Endodermal cell (in vitro differentiated cells): ENCODE results near the gene FIZ1. TPM values are rescaled to one million over a fixed set of nuclear protein-coding genes. Genes with fewer than 3 reads are reported as not detected.

Experiments used
- DNase-seq: peaks from one replicate; pipeline ENCODE4 v3.0.0-alpha.2; 2017
- H3K27ac ChIP-seq: 2 replicates; pipeline ENCODE4 v1.5.1; 2013; ENCODE audit warnings: mild to moderate bottlenecking, low read depth, low read length, moderate library complexity
- H3K27me3 ChIP-seq: 2 replicates; pipeline ENCODE4 v1.6.1; 2013; ENCODE audit warnings: mild to moderate bottlenecking, low read length, moderate library complexity; ENCODE audit not compliant: insufficient read depth, control insufficient read depth, poor library complexity, severe bottlenecking
- H3K36me3 ChIP-seq: 2 replicates; pipeline ENCODE4 v1.7.0; 2013; ENCODE audit warnings: mild to moderate bottlenecking, low read length, moderate library complexity; ENCODE audit not compliant: control insufficient read depth, insufficient read depth
- H3K4me1 ChIP-seq: one replicate; pipeline ENCODE4 v1.7.0; 2013; ENCODE audit warnings: low read length; ENCODE audit not compliant: control insufficient read depth, insufficient read depth
- H3K4me3 ChIP-seq: 2 replicates; pipeline ENCODE4 v1.5.1; 2013; ENCODE audit warnings: mild to moderate bottlenecking, low read length, moderate library complexity
- H3K9ac ChIP-seq: 2 replicates; pipeline ENCODE4 v1.6.1; 2013; ENCODE audit warnings: mild to moderate bottlenecking, low read length, moderate library complexity; ENCODE audit not compliant: poor library complexity, severe bottlenecking; ENCODE audit errors: extremely low read depth
- H3K9me3 ChIP-seq: 2 replicates; pipeline ENCODE4 v1.6.1; 2013; ENCODE audit warnings: mild to moderate bottlenecking, low read length, moderate library complexity; ENCODE audit not compliant: control insufficient read depth
- H3K27ac Mint-ChIP-seq: 2 replicates; pipeline ENCODE4 v1.8.0; 2020; ENCODE audit warnings: mixed read lengths
- H3K27me3 Mint-ChIP-seq: 2 replicates; pipeline ENCODE4 v1.8.0; 2021; ENCODE audit warnings: mild to moderate bottlenecking, mixed read lengths; ENCODE audit not compliant: insufficient read depth
- H3K36me3 Mint-ChIP-seq: 2 replicates; pipeline ENCODE4 v1.8.0; 2020; ENCODE audit warnings: low read depth, mixed read lengths
- H3K4me1 Mint-ChIP-seq: 2 replicates; pipeline ENCODE4 v1.8.0; 2020; ENCODE audit warnings: mixed read lengths
- H3K4me3 Mint-ChIP-seq: 2 replicates; pipeline ENCODE4 v1.8.0; 2020; ENCODE audit warnings: mild to moderate bottlenecking, moderate library complexity, mixed read lengths
- H3K9me3 Mint-ChIP-seq: 2 replicates; pipeline ENCODE4 v1.8.0; 2020; ENCODE audit warnings: mild to moderate bottlenecking, mixed read lengths
- CTCF ChIP-seq: fragments of 200-600 bp; sonication (generic); conservative IDR thresholded peaks from 2 replicates; pipeline ENCODE4 v1.5.0; 2021; ENCODE audit warnings: antibody characterized with exemption, mild to moderate bottlenecking
- WGBS, 2 experiments: methylation state at CpG; one replicate each; pipeline versions ENCODE4 v1.1.5 to v1.1.7; 2013; ENCODE audit warnings: missing lambda C conversion rate in 2 of 2, mixed read lengths in 1 of 2; ENCODE audit not compliant: insufficient coverage in 1 of 2, insufficient read length in 1 of 2; 5-methylcytosine and 5-hydroxymethylcytosine counted together
- total RNA-seq, 2 donors: library from RNA; stranded (reverse); fragmentation: NEBNext Ultra II Directional in 1 of 2; extraction: Animal tissue kit (Norgen Biotek cat#: 25700) in 1 of 2; gene quantifications; 2 replicates in 1 of 2; 3 replicates in 1 of 2; pipeline ENCODE4 v1.2.1, GENCODE V29; 2021

Gene FIZ1
- total RNA-seq, 2 donors from 2014 or later = 19.7 to 21.1 TPM

GRCh38 chr19:55597501-55597921 is 1.8 kb downstream of the FIZ1 start:
- H3K27me3 Mint-ChIP-seq = peaks cover 4% of the 10 kb centered on the region
- Histone ChIP-seq H3K9me3 (no peaks in the 10 kb centered on the region), H3K4me1 (no peaks in the 10 kb centered on the region), H3K27ac (no peak overlapping the region), H3K27me3 (no peaks in the 10 kb centered on the region), H3K36me3 (peaks cover 30% of the 10 kb centered on the region), H3K9ac (no peak overlapping the region), H3K4me3 (no peak overlapping the region)
- no peak for TF ChIP-seq CTCF
- H3K36me3 Mint-ChIP-seq = peaks cover 39% of the 10 kb centered on the region
- WGBS, 2 experiments = 95 to 96% methylated on average over 15 to 26 of the region's 30 CpGs
- no peak for DNase-seq
- H3K4me1 Mint-ChIP-seq = peaks cover 4% of the 10 kb centered on the region
- no peak overlapping the region for H3K27ac Mint-ChIP-seq
- H3K4me3 Mint-ChIP-seq = no peak overlapping the region
- H3K9me3 Mint-ChIP-seq = peaks cover 4% of the 10 kb centered on the region

GRCh38 chr19:55596304-55596703 is 3.0 kb downstream of the FIZ1 start:
- Histone ChIP-seq H3K4me1 (no peaks in the 10 kb centered on the region), H3K9ac (no peak overlapping the region), H3K36me3 (peaks cover 34% of the 10 kb centered on the region), H3K27ac (no peak overlapping the region), H3K27me3 (no peaks in the 10 kb centered on the region), H3K9me3 (no peaks in the 10 kb centered on the region), H3K4me3 (no peak overlapping the region)
- peaks cover 10% of the 10 kb centered on the region for H3K27me3 Mint-ChIP-seq
- H3K36me3 Mint-ChIP-seq = peaks cover 44% of the 10 kb centered on the region
- TF ChIP-seq CTCF = no peak
- H3K9me3 Mint-ChIP-seq = peaks cover 4% of the 10 kb centered on the region
- no peak overlapping the region for H3K27ac Mint-ChIP-seq
- H3K4me3 Mint-ChIP-seq = no peak overlapping the region
- 96% methylated on average over 3 of the region's 3 CpGs; no CpG with 5 or more reads in 1 of the 2 experiments for WGBS, 2 experiments
- peaks cover 4% of the 10 kb centered on the region for H3K4me1 Mint-ChIP-seq
- no peak for DNase-seq

- Mint-ChIP-seq H3K4me3 (no peak overlapping the region), H3K9me3 (peaks cover 4% of the 10 kb centered on the region), H3K27ac (no peak overlapping the region), H3K4me1 (peaks cover 7% of the 10 kb centered on the region), H3K36me3 (peaks cover 44% of the 10 kb centered on the region), H3K27me3 (peaks cover 18% of the 10 kb centered on the region)
- no peak for DNase-seq
- H3K27me3 ChIP-seq = no peaks in the 10 kb centered on the region
- peaks cover 34% of the 10 kb centered on the region for H3K36me3 ChIP-seq
- no peak for TF ChIP-seq CTCF
- H3K9ac ChIP-seq = no peak overlapping the region
- H3K4me3 ChIP-seq = no peak overlapping the region
- H3K4me1 ChIP-seq = no peaks in the 10 kb centered on the region
- 84 to 92% methylated on average over 3 to 4 of the region's 4 CpGs for WGBS, 2 experiments
- no peaks in the 10 kb centered on the region for H3K9me3 ChIP-seq
- no peak overlapping the region for H3K27ac ChIP-seq
Measured at GRCh38 chr19:55594996-55595545, 4.2 kb downstream of the FIZ1 start.
